AML-193 (cell line): ENCODE results near the gene TP73.
"Not testable (repeated sequence)": the region's sequence is repeated elsewhere in the genome, so short reads cannot be mapped to it uniquely, and the experiment has no call there.

Experiments
- DNase-seq, 2 experiments: peaks; one replicate each; lab custom pipeline; 2025; lab: John Stamatoyannopoulos, UW

Gene TP73

GRCh38 chr1:3744646-3745045 lies 92.3 kb downstream of the TP73 start:
- no peak for DNase-seq

DNA sequence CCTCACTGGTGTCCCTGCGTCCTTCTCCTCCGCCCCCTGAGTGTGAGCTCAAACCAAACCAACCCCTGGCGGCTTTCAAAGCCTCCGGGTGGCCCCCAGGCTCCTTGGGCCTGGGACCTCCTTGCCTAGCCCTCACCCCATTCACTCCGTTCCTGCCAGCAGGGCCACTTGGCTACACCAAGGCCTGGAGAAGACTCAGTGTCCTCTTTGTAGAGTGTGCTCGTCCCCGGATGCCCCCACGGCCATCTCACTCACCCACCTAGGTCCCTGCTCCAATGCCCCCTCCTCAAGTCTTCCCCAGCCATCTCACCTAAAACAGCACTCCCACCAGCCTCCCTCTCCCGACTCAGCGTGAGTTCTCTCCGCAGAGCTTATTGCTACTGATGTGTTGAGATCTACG lies 92.8 kb downstream of the TP73 start:
- DNase-seq: no peak

DNA sequence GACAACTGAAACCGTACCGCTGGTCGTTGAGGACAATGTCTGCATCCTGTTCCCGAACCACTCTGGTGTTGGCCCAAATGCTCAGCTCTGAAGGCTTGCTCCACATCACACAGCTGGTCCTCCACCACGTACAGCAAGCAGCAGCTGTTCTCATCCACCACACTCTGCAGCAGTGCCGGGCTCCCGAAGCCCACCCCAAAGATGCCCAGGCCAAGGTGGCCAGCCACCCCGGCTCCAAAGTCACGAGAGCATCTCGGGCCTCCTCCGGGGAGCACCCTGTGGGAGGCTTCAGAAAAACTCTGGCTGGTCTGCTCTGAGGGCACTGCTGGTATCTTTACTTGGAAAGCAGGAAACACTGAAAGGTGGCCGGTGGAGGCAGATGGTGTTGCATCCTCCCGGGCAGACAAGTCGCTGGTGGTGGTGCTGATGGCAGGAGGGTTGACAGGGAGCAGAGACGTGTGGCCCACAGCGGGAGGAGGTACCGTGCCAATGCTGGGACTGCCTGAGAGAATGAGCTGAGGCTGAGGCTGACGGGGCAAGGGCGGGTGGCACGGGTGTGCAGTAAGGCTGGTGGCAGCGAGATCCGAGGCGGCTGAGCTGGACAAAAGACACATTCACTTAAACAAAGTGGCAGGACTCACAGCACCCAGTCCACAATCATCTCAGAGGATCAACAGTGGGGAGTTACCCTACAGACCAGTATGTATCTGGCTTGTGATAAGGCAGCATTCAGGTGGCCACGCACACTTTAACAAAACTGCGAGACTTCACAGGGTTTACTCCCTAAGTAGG lies 93.5 kb downstream of the TP73 start:
- no peak for DNase-seq

- DNase-seq: no peak
These were observed 94.1 kb downstream of the TP73 start for GRCh38 chr1:3746389-3746829.

GRCh38 chr1:3746830-3747521 lies 94.7 kb downstream of the TP73 start:
- DNase-seq: no peak

GRCh38 chr1:3747522-3747848 lies 95.2 kb downstream of the TP73 start:
- DNase-seq: no peak

DNA sequence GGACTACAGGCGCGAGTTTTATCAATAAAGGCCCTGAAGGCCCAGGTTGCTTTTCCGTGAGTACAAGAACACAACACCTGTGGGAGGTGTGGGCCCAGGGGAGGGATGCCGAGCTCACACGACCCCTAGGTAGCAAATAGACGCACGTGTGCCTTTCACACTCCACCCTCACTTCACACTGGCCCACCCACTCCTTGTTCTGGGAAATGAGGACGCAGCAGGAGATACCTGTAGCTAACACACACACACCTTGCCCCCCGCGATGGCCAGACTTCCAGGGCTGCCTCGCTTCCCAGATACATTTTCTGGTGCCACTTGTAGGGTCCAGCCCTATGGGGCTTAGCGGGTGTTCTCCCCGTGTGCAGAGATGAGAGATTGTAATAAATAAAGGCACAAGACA lies 95.6 kb downstream of the TP73 start:
- no peak for DNase-seq

GRCh38 chr1:3748316-3748900 lies 96.1 kb downstream of the TP73 start:
- not testable (repeated sequence) for DNase-seq

GRCh38 chr1:3749512-3749911 lies 97.2 kb downstream of the TP73 start:
- no peak for DNase-seq

GRCh38 chr1:3750741-3751140 lies 98.4 kb downstream of the TP73 start:
- DNase-seq: no peak

DNA sequence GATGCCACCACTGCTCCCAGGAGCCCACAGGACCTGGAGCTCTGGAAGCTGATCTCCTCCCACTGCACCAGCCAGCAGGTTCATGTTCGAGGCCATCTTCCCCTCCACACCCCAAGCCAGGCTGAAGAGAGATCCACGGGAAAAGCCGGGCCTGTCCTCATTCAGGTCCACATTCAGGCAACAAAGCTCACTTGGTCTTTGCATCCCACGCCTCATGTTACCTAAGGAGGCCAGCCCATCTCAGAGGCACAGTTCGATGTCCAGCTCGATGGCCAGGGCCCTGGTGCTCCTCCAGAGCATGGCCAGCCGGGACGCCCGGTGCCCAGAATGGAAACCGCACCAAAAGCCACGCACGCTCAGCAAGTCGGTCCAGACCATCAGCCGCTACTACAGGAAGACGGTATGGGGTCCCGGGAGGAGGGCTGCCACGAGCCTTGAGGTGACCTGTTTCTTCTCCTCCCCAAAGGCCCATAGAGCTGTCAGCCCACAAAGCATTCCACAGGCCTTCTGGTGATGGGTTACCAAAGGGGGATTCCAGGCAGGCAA lies 100.2 kb downstream of the TP73 start, which contains the start of gene CCDC27:
TSS of gene CCDC27 (plus strand) at position 51 of the 546 bp plus-strand sequence. CDS start at position 83, 32 bp downstream.
- no peak for DNase-seq

DNA sequence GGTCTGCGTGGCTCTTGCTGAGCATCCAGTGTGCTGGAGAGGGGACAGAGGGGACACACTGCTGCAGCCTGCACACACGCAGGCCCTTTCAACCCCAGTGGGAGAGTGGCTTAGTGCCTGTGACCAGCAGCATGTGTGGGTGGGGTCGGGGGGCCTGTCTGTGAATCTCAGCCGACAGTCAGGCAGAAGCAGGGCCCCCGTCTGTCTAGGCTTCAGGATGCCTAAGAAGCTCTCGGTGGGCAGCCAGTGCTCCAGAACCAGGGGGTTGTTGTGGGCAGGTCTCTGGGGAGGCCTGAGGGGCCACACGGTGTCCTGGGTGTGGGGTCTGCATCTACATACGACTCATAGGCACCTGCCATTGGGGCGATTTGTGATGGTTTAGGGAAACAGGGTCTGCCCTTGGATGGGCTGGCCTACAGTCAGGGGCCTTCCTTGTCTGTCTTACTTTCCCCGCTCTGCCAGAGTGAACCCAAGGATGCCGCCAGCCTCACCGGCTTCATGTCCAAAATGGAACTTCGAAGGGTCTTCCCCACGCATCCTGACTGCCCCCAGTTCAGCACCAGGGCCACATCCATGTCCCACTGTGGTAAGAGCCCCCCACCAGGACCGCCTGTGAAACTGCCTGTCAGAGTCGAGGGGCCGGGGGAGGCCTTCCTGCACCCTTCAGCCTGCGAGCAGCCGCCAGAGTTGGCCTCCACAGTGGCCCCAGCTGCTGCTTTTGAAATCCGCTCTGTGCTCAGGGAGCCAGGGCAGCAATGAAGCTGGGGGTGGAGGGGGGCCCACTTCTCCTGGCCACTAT lies 101.5 kb downstream of the TP73 start:
- no peak for DNase-seq

DNA sequence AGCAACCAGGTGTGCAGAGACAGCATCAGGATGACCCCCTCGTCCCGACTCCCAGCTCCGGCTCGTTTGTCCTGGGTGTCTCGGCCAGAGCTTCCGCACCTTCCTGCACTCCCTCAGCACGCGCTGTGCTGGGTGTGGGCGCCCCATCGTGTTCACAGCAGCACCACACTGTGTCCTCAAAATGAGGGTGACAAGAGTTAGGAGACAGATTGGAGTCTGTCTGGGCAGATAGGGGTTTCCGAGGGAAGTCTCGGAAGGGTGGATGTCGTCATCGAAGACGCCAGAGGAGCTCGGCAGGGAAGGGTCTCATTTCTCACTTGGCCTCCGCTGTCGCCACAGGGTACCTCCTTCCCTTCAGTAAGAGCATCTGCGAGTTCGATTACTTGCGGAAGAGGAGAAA lies 104.1 kb downstream of the TP73 start:
- DNase-seq: no peak

DNA sequence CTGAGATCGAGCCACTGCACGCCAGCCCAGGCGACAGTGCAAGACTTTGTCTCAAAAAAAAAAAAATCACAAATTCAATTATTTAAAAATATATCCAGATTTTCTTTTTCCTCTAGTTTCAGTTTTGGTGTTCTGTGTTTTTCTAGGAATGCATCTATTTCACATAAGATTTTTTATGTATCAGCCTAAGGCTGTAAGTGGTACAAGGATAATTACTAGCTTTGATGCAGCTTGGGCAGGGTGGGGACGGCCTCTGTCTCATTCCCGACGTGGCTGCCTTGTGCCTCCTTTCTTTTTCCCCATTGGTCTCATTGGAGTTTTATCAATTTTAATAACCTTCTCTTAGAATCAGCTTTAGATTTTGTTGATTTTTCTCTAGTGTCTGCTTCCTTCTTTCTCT lies 106.8 kb downstream of the TP73 start:
- DNase-seq: no peak

GRCh38 chr1:3759796-3760195 lies 107.5 kb downstream of the TP73 start:
- no peak for DNase-seq

DNA sequence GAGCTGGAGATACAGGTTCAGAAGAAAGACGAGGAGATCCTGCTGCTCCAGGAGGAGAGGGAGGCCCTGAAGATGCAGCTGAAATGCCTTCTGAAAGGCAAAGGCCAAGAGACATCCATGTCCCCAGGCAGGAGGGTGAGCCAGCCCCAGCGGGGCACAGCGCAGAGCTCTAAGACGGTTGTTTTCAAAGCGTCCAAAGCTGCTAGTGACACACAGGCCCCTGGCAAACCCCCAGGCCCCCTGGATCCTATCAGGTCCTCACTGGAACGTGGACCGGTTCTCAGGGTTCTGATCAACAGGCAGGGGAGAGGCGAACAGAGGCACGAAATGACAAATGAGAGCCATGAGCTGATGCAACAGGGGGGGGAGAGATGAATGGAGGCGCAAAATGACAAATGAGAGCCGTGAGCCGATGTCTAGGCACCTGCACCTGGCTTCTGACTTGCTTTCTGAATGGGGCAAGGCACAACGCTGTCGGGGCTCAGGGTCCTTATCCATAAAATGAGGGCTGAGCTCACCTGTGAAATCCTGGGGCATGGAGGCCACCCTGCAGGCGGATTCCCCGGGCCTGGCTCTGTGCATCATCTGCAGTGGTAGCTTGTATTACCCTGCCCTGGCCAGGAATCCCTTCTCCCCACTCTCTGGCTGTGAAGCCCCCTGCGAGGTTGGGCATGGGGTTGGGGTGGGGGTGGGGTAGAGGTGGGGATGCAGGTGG lies 109.1 kb downstream of the TP73 start:
- no peak for DNase-seq

DNA sequence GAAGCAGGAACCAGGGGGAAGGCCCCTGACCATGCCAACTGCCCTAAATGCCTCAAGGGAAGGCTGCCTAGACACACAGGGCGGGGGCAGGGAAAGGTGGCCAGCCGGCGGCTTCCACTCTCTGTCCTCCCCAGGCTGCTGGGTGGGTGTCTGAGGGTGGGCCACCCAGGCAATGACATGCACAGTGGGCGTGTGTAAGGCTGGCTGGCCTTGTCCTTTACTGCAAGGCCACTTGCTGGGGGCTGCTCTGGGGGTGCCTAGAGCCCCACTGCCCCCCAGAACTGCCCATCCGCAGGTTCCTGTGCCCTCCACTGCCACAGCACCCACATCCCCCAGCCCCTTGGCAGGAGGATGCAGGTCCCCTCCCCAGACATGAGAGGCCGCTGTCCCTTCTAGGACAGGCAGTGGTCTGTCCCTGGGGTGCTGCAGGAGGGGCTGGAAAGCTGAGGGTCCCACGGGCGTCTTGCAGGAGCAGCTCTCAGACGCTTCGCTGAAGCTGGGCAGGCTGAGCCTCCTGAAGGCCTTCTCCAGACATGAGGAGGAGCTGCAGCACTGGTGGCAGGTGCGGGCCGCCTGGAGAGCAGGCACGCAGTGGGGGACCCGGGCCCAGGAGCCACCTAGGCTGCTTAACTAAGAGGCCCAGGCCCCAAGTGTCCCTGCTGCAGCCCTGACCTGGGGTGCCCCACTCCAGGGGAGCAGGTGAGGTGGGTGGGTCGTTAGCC lies 110.0 kb downstream of the TP73 start:
- DNase-seq: no peak

GRCh38 chr1:3762873-3763228 lies 110.5 kb downstream of the TP73 start:
- DNase-seq: no peak

DNA sequence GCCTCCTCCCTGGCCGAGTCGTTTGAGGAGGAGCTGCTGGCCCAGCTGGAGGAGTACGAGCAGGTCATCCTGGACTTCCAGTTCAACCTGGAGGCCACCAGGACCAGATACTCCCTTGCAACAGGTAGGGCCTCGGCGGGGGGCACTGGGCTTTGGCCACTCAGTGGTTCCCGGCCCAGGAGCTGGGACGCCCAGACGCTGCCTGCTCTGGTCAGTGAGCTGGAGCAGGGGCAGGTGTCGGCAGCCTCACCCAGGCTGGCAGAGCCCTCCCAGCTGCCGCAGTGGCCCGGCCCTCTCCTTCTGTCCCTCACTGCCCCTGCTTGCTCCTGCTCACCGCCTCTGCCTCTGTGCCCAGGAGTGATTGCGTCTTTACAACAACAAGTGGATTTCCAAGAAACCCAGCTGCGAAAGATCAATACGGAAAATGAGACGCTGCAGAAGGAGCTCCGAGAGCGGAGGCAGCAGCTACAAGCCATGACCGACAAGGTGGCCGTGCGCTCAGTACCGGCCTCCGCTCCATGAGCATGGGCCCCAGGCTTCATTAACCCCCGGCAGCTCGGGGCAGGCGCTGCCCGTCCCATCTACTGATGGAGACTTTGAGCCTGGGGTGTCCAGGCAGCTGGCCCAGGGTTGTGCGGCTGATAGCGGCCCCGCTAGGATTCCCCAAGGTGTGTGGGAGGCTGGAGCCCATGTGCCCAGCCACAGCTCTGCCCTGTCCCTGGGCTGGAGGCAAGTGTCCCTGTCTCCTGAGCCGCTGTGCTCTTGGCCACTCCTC lies 111.2 kb downstream of the TP73 start:
- DNase-seq: no peak

GRCh38 chr1:3767328-3767925 lies 115.1 kb downstream of the TP73 start:
- no peak for DNase-seq
